NCI-H1092 (cell line): ENCODE data around the gene SCARF2.
"Not testable (repeated sequence)": the region's sequence is repeated elsewhere in the genome, so short reads cannot be mapped to it uniquely, and the experiment has no call there.

ENCODE experiments used
- DNase-seq: peaks from one replicate; lab custom pipeline; 2025; lab: John Stamatoyannopoulos, UW

Gene SCARF2, protein sequence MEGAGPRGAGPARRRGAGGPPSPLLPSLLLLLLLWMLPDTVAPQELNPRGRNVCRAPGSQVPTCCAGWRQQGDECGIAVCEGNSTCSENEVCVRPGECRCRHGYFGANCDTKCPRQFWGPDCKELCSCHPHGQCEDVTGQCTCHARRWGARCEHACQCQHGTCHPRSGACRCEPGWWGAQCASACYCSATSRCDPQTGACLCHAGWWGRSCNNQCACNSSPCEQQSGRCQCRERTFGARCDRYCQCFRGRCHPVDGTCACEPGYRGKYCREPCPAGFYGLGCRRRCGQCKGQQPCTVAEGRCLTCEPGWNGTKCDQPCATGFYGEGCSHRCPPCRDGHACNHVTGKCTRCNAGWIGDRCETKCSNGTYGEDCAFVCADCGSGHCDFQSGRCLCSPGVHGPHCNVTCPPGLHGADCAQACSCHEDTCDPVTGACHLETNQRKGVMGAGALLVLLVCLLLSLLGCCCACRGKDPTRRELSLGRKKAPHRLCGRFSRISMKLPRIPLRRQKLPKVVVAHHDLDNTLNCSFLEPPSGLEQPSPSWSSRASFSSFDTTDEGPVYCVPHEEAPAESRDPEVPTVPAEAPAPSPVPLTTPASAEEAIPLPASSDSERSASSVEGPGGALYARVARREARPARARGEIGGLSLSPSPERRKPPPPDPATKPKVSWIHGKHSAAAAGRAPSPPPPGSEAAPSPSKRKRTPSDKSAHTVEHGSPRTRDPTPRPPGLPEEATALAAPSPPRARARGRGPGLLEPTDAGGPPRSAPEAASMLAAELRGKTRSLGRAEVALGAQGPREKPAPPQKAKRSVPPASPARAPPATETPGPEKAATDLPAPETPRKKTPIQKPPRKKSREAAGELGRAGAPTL

DNA sequence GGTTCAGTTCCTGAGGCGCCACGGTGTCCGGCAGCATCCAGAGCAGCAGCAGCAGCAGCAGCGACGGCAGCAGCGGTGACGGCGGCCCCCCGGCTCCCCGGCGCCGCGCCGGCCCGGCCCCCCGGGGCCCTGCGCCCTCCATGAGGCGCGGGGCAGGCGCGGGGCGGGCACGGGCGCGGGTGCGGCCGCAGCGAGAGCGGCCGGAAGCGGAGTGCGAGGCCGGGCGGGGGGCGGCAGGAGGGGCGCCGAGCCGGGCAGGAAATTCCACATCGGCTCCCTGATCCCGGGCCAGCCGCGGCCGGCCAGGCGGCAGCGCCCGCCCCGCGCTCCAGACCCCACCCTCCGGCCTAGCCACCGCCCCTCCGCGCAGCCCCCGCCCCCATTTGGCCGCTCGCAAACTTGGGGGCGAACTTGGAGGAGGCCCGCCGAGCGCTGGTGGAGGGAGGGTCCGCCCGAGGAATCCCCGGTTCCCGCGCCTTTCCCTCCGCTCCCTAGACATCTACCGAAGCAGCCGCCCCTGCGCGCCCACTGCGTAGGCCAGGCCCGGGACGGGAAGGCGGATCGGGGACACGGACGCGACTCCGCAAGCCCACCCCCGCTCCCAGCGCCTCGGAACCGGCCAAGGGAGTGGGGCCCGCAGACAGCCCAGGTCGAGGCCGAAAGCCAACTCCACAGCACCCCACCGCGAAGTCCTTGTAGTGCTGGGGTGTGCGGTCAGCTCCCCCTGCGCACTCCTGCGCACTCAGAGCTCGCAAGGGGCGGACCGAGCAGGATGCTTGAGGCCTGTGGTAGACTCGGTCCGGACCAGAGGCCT is at the start of gene SCARF2:
Gene SCARF2, minus strand, starts transcription at position 213 of the 814 bp plus-strand sequence. Its CDS starts 71 bp downstream, at position 142.
- DNase-seq, result no peak

DNA sequence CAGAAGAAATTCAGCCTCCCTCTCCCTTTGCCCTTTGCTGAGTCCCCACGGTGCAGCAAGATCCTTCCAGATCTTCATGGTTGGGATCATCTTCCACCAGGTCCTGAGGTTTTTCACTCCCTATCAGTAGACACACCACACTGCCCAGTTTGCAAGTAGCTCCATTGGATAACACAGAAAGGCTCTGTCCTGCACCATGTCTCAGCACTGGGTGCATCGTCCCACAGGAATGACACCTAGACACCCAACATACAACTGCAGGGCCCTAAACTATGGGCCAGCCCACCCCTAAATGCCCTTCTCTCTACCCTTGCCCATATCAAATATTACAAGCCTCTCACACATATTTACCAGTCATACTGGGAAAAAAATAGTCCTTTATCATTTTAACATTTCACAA is 48.6 kb upstream of the SCARF2 start:
- DNase-seq, result no peak

DNA sequence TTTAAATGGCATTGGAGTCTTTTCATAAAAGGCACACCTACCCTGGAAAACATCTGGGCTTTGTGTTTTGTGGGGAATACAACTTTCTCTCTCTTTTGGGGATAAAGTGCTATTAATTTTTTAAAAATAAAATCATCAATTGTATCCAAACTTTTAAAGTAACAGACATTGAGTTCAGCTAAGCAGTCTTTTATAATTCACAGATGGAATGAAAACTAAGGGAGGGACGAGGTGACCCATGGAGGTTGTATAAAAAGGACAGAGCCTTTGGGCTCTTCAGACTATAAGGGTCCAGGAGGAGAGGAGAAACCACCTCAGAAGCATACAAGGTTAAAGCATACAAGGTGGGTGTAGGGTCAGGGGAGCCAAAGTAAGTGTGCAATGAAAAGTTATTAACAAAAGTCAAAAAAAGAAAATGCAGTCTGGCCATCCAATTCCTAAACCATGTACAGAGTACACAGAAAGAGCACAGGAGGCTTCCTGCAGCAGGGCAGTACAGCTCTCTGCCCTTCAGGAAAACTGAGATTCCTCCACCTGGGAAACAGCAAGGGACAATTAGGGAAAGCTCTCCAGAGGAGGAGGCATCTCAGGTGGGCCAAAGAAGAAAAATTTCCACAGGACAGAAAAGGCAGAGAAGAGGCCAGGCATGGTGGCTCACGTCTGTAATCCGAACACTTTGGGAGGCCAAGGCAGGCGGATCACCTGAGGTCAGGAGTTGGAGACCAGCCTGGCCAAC is 47.5 kb upstream of the SCARF2 start:
- DNase-seq, result no peak

DNA sequence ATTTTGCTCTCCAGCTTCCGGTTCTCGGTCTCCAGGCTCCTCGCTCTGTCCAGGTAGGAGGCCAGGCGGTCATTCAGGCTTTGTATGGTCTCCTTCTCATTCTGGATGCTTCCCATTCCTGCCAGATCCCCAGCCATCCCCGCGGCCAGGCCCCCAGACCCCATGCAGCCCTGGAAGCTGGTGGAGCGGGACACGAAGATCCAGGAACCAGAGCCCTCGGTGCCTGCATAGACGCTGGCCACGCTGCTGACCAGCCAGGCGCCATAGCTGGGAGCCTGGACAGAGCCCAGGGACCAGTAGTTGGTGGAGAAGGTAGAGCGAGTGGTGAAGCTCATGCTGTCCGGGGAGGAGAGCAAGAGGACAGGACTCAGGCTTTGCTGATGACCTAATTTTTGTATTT is 46.1 kb upstream of the SCARF2 start:
- DNase-seq, result no peak

DNA sequence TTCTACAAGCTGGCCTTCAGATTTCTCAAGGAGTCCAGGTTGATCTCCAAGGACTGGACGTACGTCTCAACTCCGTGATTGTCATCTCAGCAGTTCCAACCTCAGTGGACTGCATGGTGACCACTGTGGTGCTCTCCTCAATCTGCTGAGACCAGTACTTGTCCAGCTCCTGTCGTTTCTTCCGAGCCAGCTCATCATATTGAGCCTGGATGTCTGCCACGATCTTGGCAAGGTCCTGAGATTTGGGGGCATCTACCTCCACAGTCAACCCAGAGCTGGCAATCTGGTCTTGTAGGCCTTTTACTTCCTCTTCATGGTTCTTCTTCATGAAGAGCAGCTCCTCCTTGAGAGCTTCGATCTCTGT is 45.5 kb upstream of the SCARF2 start:
- DNase-seq, result not testable (repeated sequence)

DNA sequence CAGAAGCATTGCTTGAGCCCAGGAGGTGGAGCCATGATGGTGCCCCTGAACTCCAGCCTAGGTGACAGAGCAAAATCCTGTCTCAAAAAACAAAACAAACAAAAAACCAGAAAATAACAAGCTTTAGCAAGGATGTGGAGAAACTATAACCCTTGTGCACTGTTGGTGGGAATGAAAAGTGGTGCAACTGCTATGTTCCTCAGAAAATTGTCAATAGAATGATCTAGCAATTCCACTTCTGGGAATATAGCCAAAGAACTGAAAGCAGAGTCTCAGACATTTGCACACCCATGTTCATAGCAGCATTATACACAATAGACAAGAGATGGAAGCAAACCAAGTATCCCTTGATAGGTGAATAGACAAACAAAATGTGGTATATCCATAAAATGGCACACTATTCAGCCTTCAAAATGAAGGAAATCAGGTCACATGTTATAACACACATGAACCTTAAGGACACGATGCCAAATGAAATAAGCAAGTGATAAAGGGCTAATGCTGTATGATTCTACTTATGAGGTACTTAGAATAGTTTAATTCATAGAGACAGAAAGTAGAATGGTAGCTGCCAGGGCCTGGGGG is 42.1 kb upstream of the SCARF2 start:
- DNase-seq, result no peak

DNA sequence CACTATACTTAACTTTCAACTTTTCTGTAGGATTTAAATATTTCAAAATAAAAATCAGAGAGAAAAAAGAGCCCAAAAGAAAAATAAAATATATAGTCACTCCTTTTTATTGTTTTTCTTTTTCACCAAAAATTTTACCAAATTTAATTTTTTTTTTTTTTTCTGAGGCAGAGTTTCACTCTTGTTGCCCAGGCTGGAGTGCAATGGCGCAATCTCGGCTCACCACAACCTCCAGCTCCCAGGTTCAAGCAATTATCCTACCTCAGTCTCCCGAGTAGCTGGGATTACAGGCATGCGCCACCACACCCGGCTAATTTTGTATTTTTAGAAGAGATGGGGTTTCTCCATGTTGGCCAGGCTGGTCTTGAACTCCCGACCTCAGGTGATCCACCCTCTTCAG is 40.4 kb upstream of the SCARF2 start:
- DNase-seq, result not testable (repeated sequence)

DNA sequence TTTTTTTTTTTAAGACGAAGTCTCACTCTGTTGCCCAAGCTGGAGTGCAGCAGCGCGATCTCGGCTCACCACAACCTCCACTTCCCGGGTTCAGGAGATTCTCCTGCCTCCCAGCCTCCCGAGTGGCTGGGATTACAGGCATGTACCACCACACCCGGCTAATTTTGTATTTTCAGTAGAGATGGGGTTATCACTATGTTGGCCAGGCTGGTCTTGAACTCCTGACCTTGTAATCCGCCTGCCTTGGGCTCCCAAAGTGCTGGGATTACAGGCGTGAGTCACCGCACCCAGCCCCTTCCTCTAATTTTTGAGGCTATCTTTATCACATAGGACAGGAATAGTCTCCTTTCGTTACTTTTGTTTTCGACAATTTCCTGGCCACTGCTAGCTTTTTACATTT is 37.9 kb upstream of the SCARF2 start:
- DNase-seq, result not testable (repeated sequence)

DNA sequence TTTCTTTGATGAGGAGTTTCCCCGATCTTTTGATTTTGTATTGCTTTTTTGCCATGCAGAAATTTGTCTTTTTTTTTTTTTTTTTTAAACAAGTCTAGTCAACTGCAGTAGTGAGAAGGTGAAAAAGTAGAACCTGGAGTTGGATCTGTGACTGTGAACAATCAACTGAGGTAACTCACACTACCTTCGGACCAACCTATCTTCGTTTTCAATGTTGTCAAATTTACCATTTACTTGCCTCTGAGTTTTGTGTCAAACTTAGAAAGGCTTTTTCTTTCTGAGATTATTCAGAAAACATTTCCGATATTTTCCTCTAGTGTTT is 37.5 kb upstream of the SCARF2 start:
- no peak for DNase-seq

DNA sequence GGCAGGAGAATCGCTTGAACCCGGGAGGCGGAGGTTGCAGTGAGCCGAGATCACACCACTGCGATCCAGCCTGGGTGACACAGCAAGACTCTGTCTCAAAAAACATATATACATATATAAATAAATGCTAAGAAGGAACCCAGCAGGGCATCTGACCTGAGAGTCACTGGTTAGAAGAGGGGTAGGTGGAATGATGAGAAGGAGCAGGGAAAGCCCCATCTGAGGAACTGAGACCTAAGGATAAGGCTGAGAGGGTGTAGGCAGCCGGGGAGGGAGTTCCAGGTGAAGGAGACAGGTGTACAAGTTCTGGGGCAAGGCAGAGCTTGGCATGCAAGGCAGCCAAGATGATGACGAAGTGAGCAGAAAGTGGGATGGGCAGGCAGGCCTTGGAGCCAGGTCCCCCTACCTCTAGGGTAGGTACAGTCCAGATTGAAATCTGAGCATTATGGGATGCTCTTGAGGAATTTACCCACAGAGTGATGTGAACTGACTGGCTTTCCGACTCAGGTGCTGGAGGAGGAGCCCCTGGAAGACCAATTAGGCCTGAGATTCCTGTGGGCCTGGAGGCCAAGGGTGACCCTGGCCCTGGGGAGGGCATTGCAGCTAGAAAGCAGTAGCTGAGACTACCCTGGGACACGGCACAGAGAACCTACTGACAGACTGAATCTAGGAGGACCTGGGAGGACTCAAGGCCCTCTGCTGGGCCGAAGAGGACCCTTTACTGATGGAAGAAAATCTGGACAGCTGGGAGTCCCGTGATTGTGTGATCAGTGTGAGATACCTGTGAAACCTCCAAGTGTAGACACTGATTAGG is 35.2 kb upstream of the SCARF2 start:
- DNase-seq, result no peak

DNA sequence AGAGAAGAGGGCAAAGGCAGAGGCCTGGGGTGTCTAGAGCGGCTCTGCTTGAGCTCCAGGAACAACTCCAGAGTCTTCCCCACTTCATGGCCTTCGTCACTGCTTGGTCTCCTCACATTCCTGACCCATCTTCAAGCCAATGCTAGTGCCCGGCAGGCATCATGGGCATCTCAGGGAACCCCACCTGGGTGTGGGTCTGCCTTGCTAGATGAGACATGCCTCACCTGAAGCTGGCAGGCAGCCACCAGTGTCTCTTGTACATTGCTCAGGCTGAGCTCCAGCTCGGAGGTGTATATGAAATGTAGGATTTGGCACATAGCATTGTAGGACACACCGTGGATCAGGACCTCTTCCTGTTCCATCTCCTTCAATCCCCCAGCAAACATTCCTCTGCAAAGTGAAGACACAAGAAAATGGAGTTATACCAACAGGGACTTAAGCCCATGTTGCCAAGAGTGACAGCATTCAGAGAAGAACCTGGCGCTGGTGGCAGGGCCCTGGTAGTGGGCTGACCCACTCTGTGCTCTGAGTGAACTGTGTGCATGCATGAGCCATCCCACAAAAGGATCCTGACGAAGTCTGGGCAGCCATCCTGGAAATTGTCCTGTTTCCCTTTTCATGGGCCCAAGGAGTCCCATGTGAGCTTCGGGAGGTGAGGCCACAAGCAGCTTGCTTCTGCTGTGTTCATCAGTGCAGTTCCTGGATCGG is 33.7 kb upstream of the SCARF2 start:
- DNase-seq, result no peak

DNA sequence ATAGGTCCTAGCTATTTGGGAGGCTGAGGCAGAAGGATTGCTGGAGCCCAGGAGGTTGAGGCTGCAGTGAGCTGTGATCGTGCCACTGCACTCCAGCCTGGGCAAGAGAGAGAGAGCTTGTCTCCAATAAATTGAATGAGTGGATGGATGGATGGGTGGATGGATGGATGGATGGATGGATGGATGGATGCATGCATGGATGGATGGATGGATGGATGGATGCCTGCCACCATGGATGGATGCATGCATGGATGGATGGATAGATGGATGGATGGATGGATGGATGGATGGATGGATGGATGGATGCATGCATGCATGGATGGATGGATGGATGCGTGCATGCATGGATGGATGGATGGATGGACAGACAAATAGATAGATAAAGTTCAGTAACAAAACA is 32.9 kb upstream of the SCARF2 start:
- DNase-seq, result not testable (repeated sequence)

DNA sequence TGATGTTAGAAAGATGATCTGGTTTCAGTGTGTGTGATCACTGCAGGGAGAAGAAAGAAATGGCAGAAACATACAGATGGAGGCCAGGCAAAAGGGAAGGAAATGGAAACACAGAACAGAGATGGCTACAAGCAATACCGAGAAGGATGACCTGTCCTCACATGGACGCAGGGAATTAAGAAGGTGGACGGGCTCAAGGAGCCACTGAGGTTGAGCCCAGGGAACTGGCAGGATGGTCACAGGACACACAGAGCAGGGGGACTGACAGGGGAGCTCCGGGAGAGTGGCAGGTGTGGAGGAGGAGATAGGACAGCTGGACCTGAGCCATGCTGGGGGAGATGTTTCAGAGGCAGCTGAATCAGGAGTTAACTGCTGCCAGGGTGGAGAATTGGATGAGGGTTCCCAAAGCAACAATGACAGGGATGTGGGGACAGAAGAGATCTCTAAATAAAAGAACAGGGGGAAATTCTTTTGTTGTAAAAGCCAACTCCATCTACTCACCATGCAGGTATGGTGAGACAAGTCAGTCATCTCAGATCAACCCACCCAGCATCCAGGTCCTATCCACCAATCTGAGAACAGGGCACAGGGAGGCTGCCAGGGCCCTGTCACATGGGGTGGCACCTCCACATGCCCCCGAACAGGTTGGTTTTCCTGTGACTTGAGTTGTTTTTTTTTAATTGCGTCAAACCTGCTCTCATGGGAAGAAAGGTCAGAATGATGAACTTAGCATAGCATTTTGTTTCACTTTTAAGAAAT is 31.7 kb upstream of the SCARF2 start:
- no peak for DNase-seq

DNA sequence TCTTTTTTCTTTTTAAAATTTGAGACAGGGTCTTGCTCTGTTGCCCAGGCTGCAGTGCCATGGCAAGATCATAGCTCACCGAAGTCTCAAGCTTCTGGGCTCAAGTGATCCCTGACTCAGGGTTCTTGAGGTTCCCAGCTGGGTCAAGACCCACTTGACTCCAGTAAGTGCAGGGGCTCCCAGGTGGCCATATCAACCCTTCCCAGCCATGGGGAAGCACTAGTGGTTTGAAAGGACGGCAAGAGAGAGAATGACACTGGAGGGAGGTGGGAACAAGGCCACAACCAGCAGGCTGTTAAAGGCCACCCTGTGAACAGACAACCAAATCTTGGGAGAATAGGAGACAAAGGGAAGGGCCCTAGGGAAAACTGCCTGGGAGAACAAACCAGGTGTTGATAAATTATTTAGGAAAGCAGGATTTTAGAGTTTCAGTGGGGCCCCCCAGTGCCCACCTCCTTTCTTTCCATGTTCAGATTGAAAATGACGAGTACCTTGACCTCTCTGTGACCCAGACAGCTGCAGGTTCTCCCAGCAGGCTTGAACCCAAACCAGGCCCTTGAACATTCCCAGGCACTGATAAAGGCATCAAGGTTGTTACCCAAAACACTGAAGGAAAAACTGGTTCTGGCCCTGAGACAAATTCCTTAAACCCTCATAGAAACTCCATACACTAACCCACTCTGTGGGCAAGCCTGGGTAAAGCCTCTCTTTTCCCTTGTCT is 29.2 kb upstream of the SCARF2 start:
- DNase-seq, result no peak

DNA sequence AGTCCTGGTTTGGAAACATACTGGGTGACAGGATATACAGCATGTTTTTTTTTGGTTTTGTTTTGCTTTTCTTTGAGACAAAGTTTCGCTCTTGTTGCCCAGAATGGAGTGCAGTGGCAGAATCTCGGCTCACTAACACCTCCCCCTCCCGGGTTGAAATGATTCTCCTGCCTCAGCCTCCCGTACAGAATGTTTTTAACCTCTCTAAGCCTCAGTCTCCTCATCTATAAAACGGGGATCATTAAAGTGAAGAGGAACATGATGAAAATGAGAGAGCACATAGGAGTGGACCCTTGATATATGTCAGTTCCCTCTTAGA is 28.1 kb upstream of the SCARF2 start:
- no peak for DNase-seq

DNA sequence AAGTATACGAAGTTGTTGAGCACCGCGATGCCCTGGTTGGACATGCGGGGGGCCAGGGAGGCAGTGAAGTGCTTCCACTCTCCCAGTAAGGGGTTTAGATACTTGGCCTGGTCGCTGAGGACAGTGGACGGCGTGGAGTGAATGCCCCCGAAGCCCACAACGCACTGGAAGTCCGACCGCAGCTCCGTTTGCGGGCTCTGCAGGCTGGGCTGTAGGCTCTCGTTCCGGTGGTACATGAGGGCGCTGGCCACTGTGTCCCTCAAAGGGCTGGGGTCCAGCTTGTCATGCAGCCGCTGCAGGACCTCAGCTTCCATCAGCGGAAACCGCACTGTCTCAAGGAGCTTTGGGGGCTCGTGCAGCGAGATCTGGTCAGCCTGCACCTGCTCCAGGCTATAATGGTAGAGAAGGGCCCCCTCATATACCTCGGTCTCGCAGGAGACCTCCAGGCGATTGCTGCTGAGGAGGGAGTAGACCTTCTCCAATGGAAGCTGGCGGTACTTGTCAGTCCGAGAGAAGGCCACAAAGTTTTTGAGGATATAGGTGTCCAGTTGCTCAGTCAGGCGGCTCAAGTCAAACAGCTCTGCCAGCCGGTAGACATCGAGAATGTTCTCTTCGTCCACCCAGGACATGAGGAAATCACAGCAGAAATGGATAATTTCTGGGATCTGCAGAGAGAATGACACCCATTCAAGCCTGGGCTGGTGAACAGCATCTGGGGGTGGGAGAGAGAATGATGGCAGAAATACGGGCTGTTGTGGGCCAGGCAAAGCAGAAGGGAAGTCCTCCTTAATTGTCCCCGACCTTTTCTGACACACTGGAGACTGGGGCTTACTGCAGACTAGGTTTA is 27.5 kb upstream of the SCARF2 start:
- no peak for DNase-seq

DNA sequence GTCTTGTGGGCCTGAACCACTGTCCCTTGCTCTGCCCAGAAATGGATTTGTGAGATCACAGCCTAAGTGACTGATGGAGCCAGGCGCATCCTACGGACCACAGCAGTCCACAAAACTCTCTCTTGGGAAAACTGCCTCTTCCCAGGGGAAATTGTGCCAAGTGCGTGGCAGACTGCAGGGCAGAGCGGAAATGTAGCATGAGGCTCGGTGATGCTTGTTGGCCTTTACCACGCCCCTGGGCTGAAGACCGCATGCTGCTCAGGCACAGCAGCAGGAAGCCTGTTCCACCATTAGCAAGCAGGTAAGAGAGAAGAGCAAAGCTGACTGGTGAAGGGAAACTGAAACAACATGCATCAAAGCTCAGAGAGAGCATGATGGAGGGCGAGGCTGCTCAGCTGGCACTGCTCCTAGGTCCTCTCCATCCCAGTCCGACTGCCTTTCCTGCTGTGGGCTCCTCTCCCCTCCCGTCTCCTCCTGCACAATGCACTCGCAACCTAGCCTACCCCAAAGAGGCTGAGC is 26.5 kb upstream of the SCARF2 start:
- DNase-seq, result no peak
